Ovary (tissue), 9 donors: ENCODE measurements around the gene CACNB2. TPM values are rescaled to one million over a fixed set of nuclear protein-coding genes. Genes with fewer than 3 reads are reported as not detected.

Experiments
- DNase-seq, 5 donors: peaks; one replicate each; pipeline ENCODE4 v3.0.0-alpha.2; 2019 to 2020
- H3K27ac ChIP-seq, 2 donors: fragments of 200-600 bp; one replicate each; pipeline versions ENCODE4 v1.5.1 to v1.8.0; 2019 to 2022
- H3K27me3 ChIP-seq: fragments of 200-600 bp; one replicate; pipeline ENCODE4 v1.8.0; 2022
- H3K36me3 ChIP-seq: fragments of 200-600 bp; sonication (generic); one replicate; pipeline ENCODE4 v1.5.1; 2019
- H3K4me1 ChIP-seq: one replicate; pipeline ENCODE4 v1.8.1; 2013; ENCODE audit warnings: mild to moderate bottlenecking, moderate library complexity; ENCODE audit not compliant: insufficient read depth
- H3K4me3 ChIP-seq: fragments of 200-600 bp; sonication (generic); one replicate; pipeline ENCODE4 v1.5.1; 2017
- H3K9me3 ChIP-seq, 2 donors: fragments of 200-600 bp in 1 of 2; sonication (generic) in 1 of 2; one replicate each; pipeline versions ENCODE4 v1.5.1 to v1.8.1; 2013 to 2019; ENCODE audit warnings: mild to moderate bottlenecking in 1 of 2, moderate library complexity in 1 of 2
- CTCF ChIP-seq, 3 donors: fragments of 450-650 bp in 2 of 3; fragments of 200-600 bp in 1 of 3; IDR thresholded peaks; one replicate each; pipeline versions ENCODE4 v1.5.1 to v1.8.0; 2016 to 2022; ENCODE audit warnings: antibody characterized with exemption in 3 of 3, mild to moderate bottlenecking in 1 of 3
- EP300 ChIP-seq: sonication (generic); formaldehyde crosslinking; IDR thresholded peaks from one replicate; pipeline ENCODE4 v1.6.1; 2017; ENCODE audit warnings: antibody characterized with exemption
- POLR2A ChIP-seq: fragments of 450-650 bp; IDR thresholded peaks from one replicate; pipeline ENCODE4 v1.6.1; 2017; ENCODE audit warnings: antibody characterized with exemption, mild to moderate bottlenecking, moderate library complexity
- whole genome bisulfite sequencing, 3 donors: extraction: QIAGEN DNeasy Blood & Tissue Kit in 1 of 3; methylation state at CpG; one replicate each; pipeline versions ENCODE4 v1.1.5 to v1.1.7; 2013 to 2017; 5-methylcytosine and 5-hydroxymethylcytosine counted together
- intact Hi-C, 4 donors: fragments of 100-400 bp; cut with DNase I; formaldehyde crosslinking; loops; one replicate each; pipeline versions ENCODE4 v1.11.0 to v1.15.1; 2022 to 2023
- polyA plus RNA-seq, 2 donors: library from polyadenylated mRNA; stranded (reverse); fragments of 200-250 nt in 1 of 2; fragments of 350-450 nt in 1 of 2; fragmentation: Illumina TruSeq in 1 of 2; extraction: RNeasy Lipid Tissue Mini Kit (QIAGEN cat#74804) in 1 of 2; gene quantifications; one replicate each; pipeline ENCODE4 v1.2.3, GENCODE V29; 2013 to 2014
- total RNA-seq, 7 donors: library from RNA; depleted of rRNA in 2 of 7; stranded (reverse); fragments of >200 nt in 2 of 7; fragmentation: NEBNext Ultra II Directional in 3 of 7; extraction: Animal tissue kit (Norgen Biotek cat#: 25700) in 3 of 7; gene quantifications; one replicate each; pipeline versions ENCODE4 v1.1.0 to v1.2.4, GENCODE V29; 2016 to 2023
- donor health status: DM: no; HTN: no; CAD: no; lungs with moderate emphysema.
- donor health status: DM: no; HTN: no; CAD: no.
- donor health status: Bipolar disorder and iron deficiency.
- donor health status: DM: yes; HTN: yes; CAD: no.
- donor health status: DM: no; HTN: no; CAD: no.
- donor health status: DM: yes; HTN: yes; CAD: no.

The CACNB2 gene
- total and polyA plus RNA-seq, 9 donors, result 8.9 to 60.9 (median 23.8) TPM

- WGBS, 3 donors, result 86 to 90% (median 88%) methylated on average over 3 of the region's 3 CpGs
- H3K27ac ChIP-seq, result no peak overlapping the region
- H3K27me3 ChIP-seq, result no peaks in the 10 kb centered on the region
- DNase-seq, result no peak
- H3K4me3 ChIP-seq, result no peak overlapping the region
- H3K4me1 ChIP-seq, result peaks cover 18% of the 10 kb centered on the region
- intact Hi-C loops, result loop anchor here in 1 of 4 donors (10.0 kb wide), 1 partner anchor 502 kb away; no protein-coding TSS in a partner anchor
- H3K36me3 ChIP-seq, result no peaks in the 10 kb centered on the region
- TF ChIP-seq POLR2A (no peak), CTCF (IDR thresholded peaks at IDR 0.05) (no peak), EP300 (no peak)
- no peaks in the 10 kb centered on the region for H3K9me3 ChIP-seq
Observed at GRCh38 chr10:18236756-18237155, 96.5 kb downstream of the CACNB2 start.

DNA sequence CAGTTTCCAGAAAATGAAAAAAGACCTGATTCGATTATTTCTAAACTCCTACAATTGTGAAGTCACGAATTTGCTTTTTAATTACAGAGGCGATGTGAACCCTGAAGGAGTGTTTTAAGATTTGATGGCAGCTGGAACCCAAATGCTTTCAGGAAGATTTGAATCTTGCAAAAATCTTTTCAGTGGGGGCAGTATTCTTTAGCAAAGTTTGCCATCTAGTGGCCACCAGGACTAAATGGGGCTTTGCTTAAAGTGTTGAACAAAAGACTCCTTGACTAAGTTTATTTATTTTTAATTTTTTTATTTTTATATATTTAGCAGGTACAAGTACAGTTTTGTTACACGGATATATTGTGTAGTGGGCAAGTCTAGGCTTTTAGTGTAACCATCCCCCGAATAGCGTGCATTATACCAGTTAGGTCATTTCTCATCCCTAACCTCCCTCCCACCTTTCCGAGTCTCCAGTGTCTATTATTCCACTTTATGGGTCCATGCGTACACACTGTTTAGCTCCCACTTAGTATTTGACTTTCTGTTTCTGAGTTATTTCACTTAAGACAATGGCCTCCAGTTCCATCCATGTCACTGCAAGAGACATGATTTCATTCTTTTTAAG, 98.8 kb downstream of the CACNB2 start:
- TF ChIP-seq POLR2A (no peak), CTCF (IDR thresholded peaks at IDR 0.05) (peak; percentile 50 to 68 (median 65))
- DNase-seq, result peak in 1 of 5 donors; percentile 43
- Histone ChIP-seq H3K36me3 (no peaks in the 10 kb centered on the region), H3K27ac (peak overlapping the region in 1 of 2 donors; percentile 87), H3K9me3 (no peaks in the 10 kb centered on the region), H3K27me3 (no peaks in the 10 kb centered on the region), H3K4me1 (peaks cover 12% of the 10 kb centered on the region), H3K4me3 (no peak overlapping the region)
- intact Hi-C loops, result loop anchor here in 1 of 4 donors (10.0 kb wide), 1 partner anchor 504 kb away; no protein-coding TSS in a partner anchor
- 45 to 46% (median 46%) methylated on average over 8 of the region's 8 CpGs for WGBS, 3 donors

DNA sequence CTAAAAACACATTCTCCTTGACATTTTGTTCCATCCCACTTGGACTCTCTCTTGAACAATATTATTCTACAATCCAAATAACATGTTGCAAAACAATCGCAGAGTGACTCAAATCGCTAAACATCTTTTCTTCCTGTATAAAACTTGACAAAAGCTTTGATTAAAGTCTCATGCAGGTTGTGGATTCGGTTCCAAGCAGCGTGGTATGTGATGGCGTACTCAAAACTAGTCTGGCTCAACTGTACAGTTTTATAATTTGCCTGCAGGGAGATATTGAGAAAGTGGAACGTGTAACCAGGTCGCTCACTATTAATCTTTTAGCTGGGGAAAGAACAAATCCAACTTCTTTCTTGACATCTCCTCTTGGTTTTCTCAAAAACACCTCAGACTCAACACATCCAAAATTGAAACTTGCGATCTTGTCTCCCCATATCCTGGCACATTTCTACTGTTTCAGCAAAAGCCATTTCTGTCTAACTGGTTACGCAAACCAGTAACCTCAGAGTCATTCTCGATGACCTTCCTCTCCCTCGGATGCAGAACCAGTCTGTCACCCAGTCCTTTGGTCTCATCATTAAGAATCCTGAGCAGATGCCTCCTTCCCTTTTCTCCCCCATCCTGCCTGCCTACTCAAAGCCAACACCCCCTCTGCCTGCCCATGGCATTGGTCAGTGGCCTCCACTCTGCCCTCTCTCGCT, 100.1 kb downstream of the CACNB2 start:
- TF ChIP-seq CTCF (IDR thresholded peaks at IDR 0.05) (no peak), POLR2A (no peak), EP300 (no peak)
- H3K36me3 ChIP-seq, result no peaks in the 10 kb centered on the region
- no peaks in the 10 kb centered on the region for H3K9me3 ChIP-seq
- H3K27ac ChIP-seq, result peak overlapping the region; percentile 6 to 87
- H3K4me1 ChIP-seq, result peaks cover 9% of the 10 kb centered on the region
- peak in 4 of 5 donors; percentile 41 to 50 (median 44) for DNase-seq
- no peak overlapping the region for H3K4me3 ChIP-seq
- intact Hi-C loops, result no loop called here
- H3K27me3 ChIP-seq, result no peaks in the 10 kb centered on the region
- 20 to 51% (median 28%) methylated on average over 12 of the region's 12 CpGs for WGBS, 3 donors

GRCh38 chr10:18246967-18247366, 106.7 kb downstream of the CACNB2 start:
- intact Hi-C loops, result no loop called here
- 83 to 93% (median 91%) methylated on average over 7 of the region's 7 CpGs for WGBS, 3 donors
- no peak overlapping the region for H3K4me3 ChIP-seq
- H3K9me3 ChIP-seq, result no peaks in the 10 kb centered on the region
- no peaks in the 10 kb centered on the region for H3K36me3 ChIP-seq
- no peak for DNase-seq
- no peaks in the 10 kb centered on the region for H3K4me1 ChIP-seq
- no peaks in the 10 kb centered on the region for H3K27me3 ChIP-seq
- TF ChIP-seq CTCF (IDR thresholded peaks at IDR 0.05) (no peak), POLR2A (no peak), EP300 (no peak)
- H3K27ac ChIP-seq, result no peak overlapping the region
